Hematopoietic multipotent progenitor cell treated with erythropoietin and hydrocortisone succinate and interleukin-3 and kit ligand, for 4 days (in vitro differentiated cells): ENCODE data around the gene SLC2A4RG.

Experiments
- DNase-seq: peaks from one replicate; pipeline ENCODE4 v3.0.0-alpha.2; 2015

Gene SLC2A4RG

GRCh38 chr20:63699466-63700198, 39.9 kb upstream of the SLC2A4RG start:
- DNase-seq, result no peak

DNA sequence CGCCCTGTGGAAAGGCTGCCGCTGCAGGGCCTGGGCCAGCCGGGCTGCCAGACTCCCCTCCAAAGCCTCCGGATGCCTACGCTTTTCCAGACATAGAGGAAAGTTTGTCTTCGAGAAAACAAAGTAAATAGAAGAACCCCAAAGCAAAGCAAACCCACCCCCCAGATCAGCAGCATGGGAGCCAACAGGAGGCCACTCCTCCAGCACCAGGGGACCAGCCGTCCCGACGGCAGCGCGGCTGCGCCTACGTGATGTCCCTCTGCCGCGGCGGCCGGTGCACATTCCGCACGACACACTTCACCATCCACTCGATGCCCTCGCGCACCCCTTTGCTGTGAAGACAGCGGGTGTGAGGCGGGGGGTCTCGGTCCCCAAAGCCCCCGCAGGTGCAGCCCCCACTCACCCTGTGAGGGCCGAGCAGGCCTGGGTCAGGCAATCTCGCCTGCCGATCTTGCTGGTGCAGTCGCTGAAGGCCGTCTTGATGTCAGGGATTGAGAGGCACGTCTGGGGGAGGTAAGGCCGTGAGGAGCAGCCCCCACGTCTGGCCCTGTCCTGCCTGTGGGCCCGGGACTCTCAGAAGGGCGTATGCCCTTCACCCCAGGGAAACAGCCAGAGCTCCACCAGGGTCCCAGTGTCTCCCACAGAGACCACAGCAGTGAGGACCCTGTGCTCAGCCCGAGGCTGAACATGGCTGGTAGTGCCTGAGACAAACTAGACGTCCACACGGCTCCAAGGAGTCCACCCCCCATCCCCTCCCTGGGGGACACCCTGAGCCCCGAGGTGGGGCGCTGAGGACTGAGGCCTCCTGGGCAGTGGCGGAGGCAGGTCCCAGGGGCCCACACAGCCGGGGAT, 39.2 kb upstream of the SLC2A4RG start:
- no peak for DNase-seq

GRCh38 chr20:63701051-63701328, 38.6 kb upstream of the SLC2A4RG start:
- no peak for DNase-seq

GRCh38 chr20:63701329-63702035, 38.1 kb upstream of the SLC2A4RG start:
- no peak for DNase-seq

- no peak for DNase-seq
Observed at GRCh38 chr20:63702036-63702665, 37.4 kb upstream of the SLC2A4RG start.

- no peak for DNase-seq
Observed at GRCh38 chr20:63702751-63703470, 36.7 kb upstream of the SLC2A4RG start.

DNA sequence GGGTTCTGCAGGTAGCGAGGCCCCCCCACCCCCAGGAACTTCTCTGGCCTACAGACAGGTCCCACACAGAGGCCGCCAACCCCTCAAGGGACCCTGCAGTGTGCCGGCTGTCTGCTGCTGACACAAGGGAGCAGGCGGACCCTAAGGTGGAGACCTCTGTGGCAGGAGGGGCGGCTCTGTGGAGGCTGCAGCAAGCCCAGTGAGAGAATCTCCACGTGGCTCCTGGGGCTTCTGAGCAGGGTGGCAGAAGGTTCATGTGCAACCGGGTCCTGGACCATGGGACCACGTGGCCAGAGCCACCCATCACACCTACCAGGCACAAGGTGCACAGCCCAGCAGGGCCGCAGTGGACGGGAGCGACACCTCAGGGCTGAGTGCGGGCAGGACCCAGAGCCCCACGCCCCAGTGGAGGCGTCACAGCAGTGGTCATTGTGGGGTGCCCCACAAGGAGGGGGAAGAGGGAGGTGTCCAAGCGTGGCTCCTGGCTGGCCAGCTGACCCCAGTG, 36.1 kb upstream of the SLC2A4RG start:
- DNase-seq, result no peak

- DNase-seq, result no peak
Observed at GRCh38 chr20:63703976-63704748, 35.4 kb upstream of the SLC2A4RG start.

DNA sequence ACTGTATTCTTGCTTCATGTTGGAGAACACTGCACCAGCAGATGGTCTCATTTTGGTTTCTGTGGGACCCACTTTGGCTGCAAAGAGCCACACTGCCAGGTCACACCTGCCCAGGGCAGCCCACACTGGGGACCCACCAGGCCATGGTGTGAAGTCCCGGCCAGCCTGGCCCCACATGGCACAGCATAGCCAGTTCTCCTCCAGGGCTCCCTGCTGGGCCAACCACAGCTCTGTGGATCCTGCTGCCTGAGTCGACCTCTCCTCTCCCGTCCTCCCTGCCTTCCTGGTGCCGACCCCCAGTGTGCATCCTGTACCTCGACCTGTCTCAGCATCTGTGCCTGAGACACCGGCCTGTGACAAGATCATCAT, 34.8 kb upstream of the SLC2A4RG start:
- DNase-seq, result no peak

DNA sequence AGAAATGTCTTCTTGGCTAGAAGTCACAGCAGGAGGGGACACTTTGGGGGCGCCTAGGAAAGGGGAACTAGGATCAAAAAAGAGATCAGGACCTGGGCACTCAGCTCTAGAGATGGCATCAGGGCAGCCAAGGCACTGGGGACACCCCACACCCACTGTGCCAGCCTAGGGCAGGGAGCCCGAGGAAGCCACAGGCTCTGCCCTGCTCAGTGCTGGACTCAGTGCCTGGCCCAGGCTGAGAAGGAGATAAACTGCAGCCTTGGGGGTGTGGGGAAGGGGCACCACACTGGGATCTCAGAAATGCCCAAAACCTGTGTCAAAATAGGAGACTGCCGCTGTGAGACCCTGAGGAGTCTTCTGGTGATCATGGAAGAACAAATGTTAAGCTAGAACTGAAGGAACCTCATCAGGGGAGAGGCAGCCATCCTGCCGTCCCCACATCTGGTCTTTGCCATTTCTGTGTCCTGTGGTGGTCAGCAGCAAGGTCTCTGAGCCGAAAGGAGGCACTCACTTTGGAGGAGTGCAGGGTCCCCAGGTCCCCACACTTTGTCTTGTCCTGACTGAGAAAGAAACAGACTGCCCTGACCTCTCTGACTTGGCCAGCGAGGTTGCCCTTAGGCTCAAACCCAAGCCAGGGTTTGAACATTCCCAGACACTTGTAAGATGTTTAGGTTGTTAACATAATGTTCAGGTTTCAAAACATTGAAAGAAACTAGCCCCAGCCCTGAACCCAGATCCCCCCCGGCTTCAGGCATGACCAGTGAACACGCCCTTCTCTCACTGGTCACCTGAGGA, 34.1 kb upstream of the SLC2A4RG start:
- no peak for DNase-seq

GRCh38 chr20:63706027-63706695, 33.4 kb upstream of the SLC2A4RG start:
- DNase-seq, result no peak

- peak; percentile 69 for DNase-seq
Observed at GRCh38 chr20:63706852-63707557, 32.6 kb upstream of the SLC2A4RG start.

GRCh38 chr20:63707558-63708300, 31.8 kb upstream of the SLC2A4RG start, which contains the start of the genes ARFRP1 and ZGPAT:
ARFRP1 (minus strand) TSS chr20:63707976; CDS start chr20:63707091, 885 bp downstream.
ZGPAT (plus strand) TSS chr20:63708039; CDS start chr20:63708581, 542 bp downstream.
- DNase-seq, result peak; percentile 96

GRCh38 chr20:63708301-63709148, 31.1 kb upstream of the SLC2A4RG start:
- peak; percentile 39 for DNase-seq

DNA sequence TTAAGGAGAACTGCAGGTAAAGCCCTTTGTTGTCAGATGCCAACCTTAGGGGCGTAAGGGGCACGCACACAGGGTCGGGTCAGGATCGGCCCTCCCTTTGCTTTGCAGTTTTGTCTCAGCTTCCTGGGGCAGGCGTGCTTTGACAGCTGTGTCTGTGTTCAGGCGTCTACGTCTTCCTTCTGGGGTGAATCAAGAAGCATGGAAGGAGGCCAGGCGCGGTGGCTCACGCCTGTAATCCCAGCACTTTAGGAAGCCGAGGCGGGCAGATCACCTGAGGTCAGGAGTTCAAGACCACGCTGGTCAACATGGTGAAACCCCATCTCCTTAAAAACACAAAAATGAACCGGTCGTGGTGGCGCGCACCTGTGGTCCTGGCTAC, 30.4 kb upstream of the SLC2A4RG start:
- DNase-seq, result no peak

- DNase-seq, result no peak
Observed at GRCh38 chr20:63711085-63711645, 28.4 kb upstream of the SLC2A4RG start.

GRCh38 chr20:63712191-63712590, 27.4 kb upstream of the SLC2A4RG start:
- no peak for DNase-seq
